ENCODE measurements around the gene TNRC6B.
"Not testable (repeated sequence)": the region's sequence is repeated elsewhere in the genome, so short reads cannot be mapped to it uniquely, and the experiment has no call there.

The TNRC6B gene

DNA sequence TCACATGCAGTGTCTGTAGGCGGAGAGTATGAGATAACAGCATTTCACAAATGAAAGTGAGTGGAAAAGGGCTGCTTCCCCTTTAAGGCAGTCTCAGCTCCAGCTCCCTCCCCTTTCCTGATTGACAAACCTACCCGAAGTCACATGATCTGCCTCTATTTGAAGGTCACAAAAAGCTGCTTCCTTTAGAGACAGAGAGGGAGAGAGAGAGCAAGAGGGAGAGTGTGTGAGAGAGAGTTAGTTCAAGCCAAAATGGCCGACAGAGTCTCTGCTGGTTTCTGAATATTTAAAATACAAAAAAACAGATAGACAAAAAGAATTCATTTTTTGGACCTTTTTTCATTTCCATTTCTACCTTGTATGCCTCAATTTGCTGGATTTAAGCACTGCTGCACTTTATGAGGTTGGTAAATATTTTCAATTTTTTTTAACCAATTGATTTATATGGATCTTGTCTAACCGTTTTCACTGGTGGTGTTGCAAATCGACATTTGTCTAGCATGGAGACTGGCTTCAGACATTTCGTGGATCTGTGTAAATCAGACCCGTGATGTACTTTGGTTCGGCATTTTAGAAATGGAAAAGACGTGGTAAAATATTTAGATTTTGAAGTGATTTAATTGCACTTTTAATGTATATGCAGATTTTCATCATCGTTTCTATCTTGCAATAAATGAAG is at the start of gene TNRC6B:
Gene TNRC6B, plus strand, starts transcription at position 188 of the 679 bp plus-strand sequence. Its CDS starts 211 bp downstream, at position 399.
- peak; percentile 79 to 100 for DNase-seq

DNA sequence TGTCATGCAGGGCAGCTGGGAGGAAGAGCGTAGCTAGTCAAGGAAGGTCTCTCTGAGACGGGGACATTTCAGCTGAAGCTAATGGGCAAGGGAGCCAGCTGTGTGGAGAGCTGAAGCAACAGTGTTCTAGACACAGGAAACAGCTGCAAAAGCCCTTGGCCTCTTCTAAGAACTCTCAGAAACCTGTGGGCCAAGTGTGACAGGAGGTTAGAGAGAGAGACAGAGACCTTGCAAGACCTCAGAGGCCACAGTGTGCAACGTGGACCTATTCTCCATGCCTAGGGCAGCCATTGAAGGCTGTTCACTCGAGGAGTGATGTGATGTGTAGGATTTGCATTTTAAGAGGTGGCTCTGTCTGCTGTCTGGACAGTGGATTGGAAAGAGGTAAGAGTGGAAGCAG is 48.7 kb upstream of the TNRC6B start:
- no peak for DNase-seq

GRCh38 chr22:40137132-40137531 is 40.6 kb upstream of the TNRC6B start:
- no peak for DNase-seq

- no peak for DNase-seq
These were observed 38.9 kb upstream of the TNRC6B start for GRCh38 chr22:40138866-40139265.

DNA sequence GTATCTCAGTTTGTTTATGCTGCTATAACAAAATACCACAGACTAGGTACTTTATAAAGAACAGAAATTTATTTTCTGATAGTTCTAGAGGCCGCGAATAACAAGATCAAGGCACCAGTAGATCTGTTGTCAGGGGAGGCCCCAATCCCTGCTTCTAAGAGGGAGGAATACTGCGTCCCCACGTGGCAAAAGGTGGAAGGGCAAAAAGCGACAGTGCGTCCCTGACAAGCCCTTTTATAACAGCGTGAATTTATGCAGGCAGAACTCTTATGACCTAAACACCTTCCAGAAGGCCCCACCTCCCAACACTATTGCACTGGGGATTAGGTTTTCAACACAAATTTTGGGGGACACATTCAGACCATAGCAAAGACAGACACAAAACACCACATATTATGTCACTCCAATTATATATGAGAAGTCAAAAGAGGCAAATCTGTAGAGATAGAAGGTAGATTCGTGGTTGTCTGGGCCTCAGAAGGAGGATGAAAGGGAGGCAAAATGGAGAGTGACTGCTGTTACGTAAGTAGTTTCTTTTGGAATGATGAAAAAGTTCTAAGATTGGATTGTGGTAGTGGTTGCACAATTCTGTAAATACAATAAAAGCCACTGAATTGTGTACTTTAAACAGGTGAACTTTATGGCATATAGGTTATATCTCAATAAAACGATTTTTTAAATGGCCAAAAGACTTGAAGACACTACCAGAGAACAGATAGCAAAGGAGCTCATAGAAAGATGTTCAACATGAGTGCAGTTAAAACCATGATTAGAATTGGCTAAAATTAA is 30.1 kb upstream of the TNRC6B start:
- DNase-seq = no peak

DNA sequence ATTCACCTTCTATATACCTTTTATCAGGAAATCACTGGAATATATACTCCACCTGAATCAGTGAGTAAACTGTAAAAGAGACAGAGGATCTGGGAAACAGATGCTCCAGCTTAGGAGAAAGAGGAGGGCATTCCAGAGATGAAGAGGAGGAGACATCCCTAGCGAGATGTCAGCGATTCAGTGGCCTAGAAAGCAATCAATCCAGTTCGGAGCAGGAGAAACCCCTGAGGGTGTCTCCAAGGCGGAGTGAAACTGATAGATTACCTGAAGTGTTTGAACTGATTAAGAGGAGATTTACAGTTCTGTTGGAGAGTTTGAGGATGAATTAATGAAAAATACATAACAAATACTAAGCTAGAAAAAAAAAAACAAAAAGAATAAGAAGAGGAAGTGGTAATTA is 24.5 kb upstream of the TNRC6B start:
- no peak for DNase-seq

- no peak for DNase-seq
These were observed 24.0 kb upstream of the TNRC6B start for GRCh38 chr22:40153705-40154104.

DNA sequence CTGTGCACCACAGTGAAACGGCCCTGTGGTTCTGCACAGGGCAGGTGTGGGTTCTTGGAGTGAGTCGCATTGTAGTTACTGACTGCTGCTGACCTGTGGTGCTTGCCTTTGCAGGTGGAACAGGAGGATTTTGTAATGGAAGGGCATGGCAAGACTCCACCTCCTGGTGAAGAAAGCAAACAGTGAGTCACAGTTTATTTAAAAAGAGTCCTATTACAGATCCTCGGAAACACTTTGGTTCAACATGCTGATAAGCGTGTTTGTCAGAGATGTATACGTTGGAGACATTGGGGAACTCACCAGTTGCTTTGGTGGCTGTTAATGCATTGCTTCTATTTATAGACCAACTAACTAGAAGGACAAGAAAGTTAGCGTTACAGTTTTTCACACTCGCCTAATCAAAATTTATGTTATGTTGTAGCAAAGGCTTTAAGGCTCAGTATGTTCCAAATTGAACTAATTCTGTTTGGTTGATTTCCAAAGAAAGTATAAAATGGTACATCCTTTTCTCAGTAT is 21.7 kb upstream of the TNRC6B start:
- DNase-seq = no peak

DNA sequence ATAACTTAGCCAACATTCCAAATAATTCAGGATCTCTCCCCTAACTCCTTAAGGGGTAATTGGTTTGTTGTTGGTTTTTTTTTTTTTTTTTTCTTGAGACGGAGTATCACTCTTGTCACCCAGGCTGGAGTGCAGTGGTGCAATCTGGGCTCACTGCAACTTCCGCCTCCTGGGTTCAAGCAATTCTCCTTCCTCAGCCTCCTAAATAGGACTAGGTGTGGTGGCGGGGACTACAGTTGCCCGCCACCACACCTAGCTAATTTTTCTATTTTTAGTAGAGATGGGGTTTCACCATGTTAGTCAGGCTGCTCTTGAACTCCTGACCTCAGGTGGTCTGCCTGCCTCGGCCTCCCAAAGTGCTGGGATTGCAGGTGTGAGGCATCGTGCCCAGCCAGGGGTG is 21.0 kb upstream of the TNRC6B start:
- DNase-seq = not testable (repeated sequence)

DNA sequence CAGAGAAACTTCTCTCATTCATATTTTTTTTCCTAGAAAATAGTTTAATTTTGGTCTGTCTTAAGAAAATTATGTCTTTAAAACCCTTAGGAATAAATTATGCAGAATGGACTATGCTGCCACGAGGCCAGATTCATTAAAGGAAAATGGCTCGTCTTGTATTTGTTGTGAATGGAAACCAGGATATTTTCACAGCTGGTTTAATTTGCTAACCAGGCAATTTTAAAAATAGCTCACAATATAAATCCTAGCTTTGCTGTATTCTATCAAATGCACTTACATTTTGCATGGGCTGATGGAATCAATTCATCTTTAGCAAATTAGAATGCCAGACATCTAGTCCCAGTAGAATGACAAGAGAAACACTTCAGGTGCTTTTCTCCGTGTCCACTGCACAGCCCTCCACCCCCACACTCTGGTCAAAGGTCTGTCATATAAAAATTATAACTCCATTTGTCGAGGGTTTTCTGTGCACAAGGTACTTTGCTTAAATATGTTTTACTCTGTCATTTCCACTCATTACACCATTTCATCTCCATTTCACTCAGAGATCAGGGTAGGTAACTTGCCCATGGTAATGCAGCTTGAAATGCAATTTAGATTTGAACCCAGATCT is 20.3 kb upstream of the TNRC6B start:
- DNase-seq = no peak

DNA sequence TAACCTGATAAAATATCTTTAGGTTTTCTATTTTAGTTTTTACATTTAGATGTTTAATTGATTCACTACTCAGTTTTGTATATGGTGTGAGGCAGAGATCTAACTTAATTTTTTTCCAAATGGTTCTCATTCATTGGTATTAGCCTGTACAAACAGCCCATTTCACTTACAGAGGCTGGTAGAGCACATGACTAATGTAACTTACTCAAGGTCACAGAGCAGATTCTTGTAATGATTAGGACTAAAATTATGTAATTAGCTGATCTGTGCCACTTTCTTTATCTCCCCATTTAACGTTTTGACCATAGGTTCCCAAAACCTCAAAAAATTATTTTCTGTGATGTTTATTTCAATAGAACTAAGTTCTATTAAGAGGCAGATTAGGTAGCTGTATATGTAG is 16.5 kb upstream of the TNRC6B start:
- DNase-seq = no peak

DNA sequence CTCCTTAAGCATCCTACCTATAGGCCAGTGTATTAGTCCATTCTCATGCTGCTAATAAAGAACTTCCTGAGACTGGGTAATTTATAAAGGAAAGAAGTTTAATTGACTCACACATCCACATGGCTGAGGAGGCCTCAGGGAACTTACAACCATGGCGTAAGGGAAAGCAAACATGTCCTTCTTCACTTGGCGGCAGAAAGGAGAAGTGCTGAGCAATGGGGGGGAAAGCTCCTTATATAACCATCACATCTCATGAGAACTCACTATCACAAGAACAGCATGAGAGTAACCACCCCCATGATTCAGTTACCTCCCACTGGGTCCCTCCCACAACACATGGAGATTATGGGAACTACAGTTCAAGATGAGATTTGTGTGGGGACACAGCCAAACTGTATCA is 12.2 kb upstream of the TNRC6B start:
- DNase-seq = not testable (repeated sequence)

DNA sequence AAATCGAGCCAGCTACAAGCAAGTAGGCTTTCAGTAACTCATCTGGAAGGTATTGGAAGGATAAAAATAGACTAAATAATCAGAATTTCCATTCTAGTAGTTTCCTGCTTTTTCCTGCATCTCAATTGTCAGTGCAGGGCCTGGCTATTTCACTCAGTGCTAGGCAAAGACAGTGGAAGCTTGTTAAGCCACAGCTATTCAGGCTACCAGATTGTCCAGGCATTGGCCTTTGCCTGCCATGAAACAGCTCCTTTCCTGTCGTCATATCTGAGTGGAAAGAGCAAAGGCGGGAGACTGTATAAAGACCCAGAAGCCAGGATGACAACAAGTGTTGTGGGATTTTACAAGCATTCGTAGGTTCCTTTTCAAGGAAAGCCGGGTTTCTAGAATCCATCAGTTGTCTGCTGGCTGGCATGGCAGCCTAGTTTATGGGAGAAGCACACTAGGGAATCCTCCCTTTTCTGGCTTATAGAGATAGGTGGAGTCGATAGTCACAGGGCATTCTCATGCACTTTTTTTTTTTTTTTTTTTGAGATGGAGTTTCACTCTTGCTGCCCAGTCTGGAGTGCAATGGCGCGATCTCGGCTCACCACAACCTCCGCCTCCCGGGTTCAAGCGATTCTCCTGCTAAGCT is 2.0 kb upstream of the TNRC6B start:
- peak in 1 of 2 donors; percentile 18 for DNase-seq

DNA sequence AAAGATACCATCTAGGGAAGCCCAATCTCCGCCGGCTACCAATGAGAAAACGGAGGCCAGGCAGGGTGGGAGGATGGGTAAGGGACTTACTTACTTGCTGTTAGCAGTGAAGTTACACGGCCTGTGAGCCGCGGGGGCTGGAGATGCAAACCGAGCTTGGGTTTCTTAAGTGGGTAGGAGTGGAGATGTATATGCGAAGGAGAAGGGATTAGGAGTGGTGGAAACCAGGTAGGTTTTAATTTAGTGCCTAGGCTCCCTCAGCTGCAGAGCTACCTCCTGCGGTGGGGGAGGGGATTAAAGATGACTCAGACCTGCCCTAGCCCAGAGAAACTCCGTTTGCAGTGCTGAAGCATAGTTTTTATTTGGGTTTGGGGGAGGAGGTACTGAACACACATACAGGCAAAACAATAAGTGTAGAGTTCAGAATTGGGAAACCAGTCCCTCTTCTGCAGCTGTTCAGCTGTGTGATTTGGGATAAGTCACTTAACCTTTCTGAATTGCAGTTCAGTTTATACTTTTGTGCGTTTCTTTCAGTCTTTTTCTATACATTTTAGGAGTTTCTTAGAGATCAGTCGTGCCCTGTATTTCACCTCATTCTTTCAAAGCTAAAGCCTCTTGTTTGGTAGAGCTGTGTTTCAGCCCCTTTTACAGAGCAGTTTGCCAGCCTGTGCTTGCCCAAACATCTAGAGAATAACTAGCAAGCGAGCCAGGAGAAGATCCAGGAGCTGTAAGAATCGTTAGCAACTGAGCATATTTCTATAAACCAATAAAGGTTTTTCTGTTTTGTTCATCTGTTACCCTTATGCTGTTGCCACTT is 596 bp upstream of the TNRC6B start:
- no peak for DNase-seq

GRCh38 chr22:40178417-40179409 is 988 bp downstream of the TNRC6B start:
- peak in 1 of 2 donors; percentile 54 for DNase-seq

DNA sequence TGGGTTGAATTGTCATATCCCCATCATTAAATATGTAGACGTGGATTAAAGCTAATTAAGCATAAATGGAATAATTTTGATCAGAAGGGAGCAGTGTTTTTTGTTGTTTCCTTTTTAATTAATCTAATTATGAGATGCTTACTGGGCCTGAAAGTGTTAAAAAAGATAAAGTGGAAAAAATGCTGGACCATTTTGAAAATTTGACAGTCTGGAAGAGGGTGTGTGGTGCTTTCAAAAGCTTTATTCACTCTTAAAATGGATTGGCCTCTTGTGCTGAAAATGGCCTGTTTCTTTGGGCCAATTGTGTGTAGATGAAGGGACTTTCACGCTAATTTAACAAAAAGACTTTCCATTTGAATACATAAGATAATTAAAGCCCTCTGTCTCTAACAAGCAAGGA is 1.8 kb downstream of the TNRC6B start:
- DNase-seq = peak in 1 of 2 donors; percentile 53

- DNase-seq = no peak
These were observed 2.7 kb downstream of the TNRC6B start for GRCh38 chr22:40180403-40180802.

- no peak for DNase-seq
These were observed 3.6 kb downstream of the TNRC6B start for GRCh38 chr22:40181323-40181722.

DNA sequence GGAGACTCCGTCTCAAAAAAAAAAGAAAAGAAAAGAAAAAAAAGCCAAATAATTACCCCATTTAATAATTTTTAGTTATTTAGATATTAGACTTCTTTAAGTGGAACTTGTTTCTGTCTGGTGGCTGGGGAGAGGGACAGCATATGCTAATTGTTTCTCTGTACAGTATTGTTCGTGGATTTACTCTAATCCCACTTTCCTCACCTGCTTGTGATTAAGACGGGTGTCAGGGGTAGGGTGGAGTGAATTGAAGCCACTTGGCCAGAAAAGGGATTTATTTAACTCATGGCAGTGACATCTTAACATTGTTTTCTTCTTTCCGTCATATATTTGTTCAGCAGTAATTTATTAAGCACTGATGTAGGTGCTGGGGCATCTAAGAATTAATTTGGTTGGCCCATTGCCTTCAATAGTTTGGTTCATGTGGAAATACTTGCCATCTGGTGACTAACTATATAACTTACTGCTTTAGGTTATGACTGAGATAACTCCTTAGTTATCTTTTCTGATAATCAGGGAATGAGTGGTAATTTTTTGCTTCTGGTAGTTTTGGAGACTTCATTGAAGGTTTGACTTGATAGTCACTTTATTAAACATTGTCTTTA is 4.6 kb downstream of the TNRC6B start:
- DNase-seq = no peak

- DNase-seq = no peak
These were observed 5.4 kb downstream of the TNRC6B start for GRCh38 chr22:40183029-40183581.
